Mucosa of descending colon (tissue), 3 donors: Measurements from ENCODE around the gene RUNX3. TPM values are rescaled to one million over a fixed set of nuclear protein-coding genes. Genes with fewer than 3 reads are reported as not detected.

Experiments
- ATAC-seq: fragments of 200-7000 bp; cut with Tn5 transposase; one replicate; pipeline ENCODE4 v1.9.1; 2020; ENCODE audit warnings: mild to moderate bottlenecking, moderate library complexity
- DNase-seq, 3 donors: peaks; one replicate each; pipeline ENCODE4 v3.0.0-alpha.2; 2020
- H3K36me3 ChIP-seq: fragments of 200-600 bp; one replicate; pipeline ENCODE4 v1.8.0; 2021; ENCODE audit warnings: low read depth, mild to moderate bottlenecking
- H3K4me1 ChIP-seq: fragments of 200-600 bp; one replicate; pipeline ENCODE4 v1.8.0; 2021; ENCODE audit warnings: low read depth, mild to moderate bottlenecking
- H3K4me3 ChIP-seq: fragments of 200-600 bp; one replicate; pipeline ENCODE4 v1.8.0; 2021; ENCODE audit warnings: mild to moderate bottlenecking
- H3K9me3 ChIP-seq: fragments of 200-600 bp; one replicate; pipeline ENCODE4 v1.8.0; 2021; ENCODE audit warnings: mild to moderate bottlenecking
- CTCF ChIP-seq: fragments of 200-600 bp; IDR thresholded peaks from one replicate; pipeline ENCODE4 v1.8.0; 2022; ENCODE audit warnings: antibody characterized with exemption, mild to moderate bottlenecking
- intact Hi-C, 2 donors: fragments of 100-400 bp; cut with DNase I in 1 of 2; cut with micrococcal nuclease in 1 of 2; formaldehyde crosslinking; loops; one replicate each; pipeline versions ENCODE4 v1.11.0 to v1.11.1; 2022; cut with DNase I, micrococcal nuclease
- total RNA-seq, 3 donors: library from RNA; stranded (reverse); fragmentation: NEBNext Ultra II Directional in 2 of 3; extraction: Animal tissue kit (Norgen Biotek cat#: 25700) in 2 of 3; gene quantifications; one replicate each; pipeline versions ENCODE4 v1.2.1 to v1.2.4, GENCODE V29; 2021 to 2023
- donor health status: DM: no; HTN: no; CAD: no; lungs with moderate emphysema.
- donor health status: DM: no; HTN: no; CAD: no.
- donor health status: DM: no; HTN: yes; CAD: no.

The RUNX3 gene
- total RNA-seq, 3 donors from 2014 or later = 3.2 to 6.1 (median 5.0) TPM

- DNase-seq (peak in 1 of 3 donors; percentile 30), ATAC-seq (peak; percentile 18)
- intact Hi-C loops = no loop called here
- Histone ChIP-seq H3K36me3 (no peaks in the 10 kb centered on the region), H3K9me3 (no peaks in the 10 kb centered on the region), H3K4me1 (peaks cover 8% of the 10 kb centered on the region), H3K4me3 (no peak overlapping the region)
- TF ChIP-seq CTCF = no peak
Observed at GRCh38 chr1:24872061-24872850, 57.8 kb downstream of the RUNX3 start.

GRCh38 chr1:24871306-24871901 lies 58.7 kb downstream of the RUNX3 start:
- no peaks in the 10 kb centered on the region for H3K9me3 ChIP-seq
- no peaks in the 10 kb centered on the region for H3K36me3 ChIP-seq
- peaks cover 8% of the 10 kb centered on the region for H3K4me1 ChIP-seq
- DNase-seq = no peak
- ATAC-seq = no peak
- intact Hi-C loops = no loop called here
- TF ChIP-seq CTCF = no peak
- H3K4me3 ChIP-seq = no peak overlapping the region

GRCh38 chr1:24870551-24871195 lies 59.4 kb downstream of the RUNX3 start:
- ATAC-seq (no peak), DNase-seq (no peak)
- no peak overlapping the region for H3K4me3 ChIP-seq
- TF ChIP-seq CTCF = no peak
- H3K4me1 ChIP-seq = peaks cover 8% of the 10 kb centered on the region
- no peaks in the 10 kb centered on the region for H3K36me3 ChIP-seq
- H3K9me3 ChIP-seq = no peaks in the 10 kb centered on the region
- intact Hi-C loops = no loop called here

- DNase-seq = peak in 1 of 3 donors; percentile 24
- TF ChIP-seq CTCF = no peak
- H3K4me1 ChIP-seq = peaks cover 12% of the 10 kb centered on the region
- no peak for ATAC-seq
- no peaks in the 10 kb centered on the region for H3K36me3 ChIP-seq
- no peaks in the 10 kb centered on the region for H3K9me3 ChIP-seq
- intact Hi-C loops = no loop called here
- no peak overlapping the region for H3K4me3 ChIP-seq
Observed at GRCh38 chr1:24868016-24868875, 61.8 kb downstream of the RUNX3 start.
